A673 (cell line): ENCODE results near the gene RNF115.

Source experiments
- EZH2 ChIP-seq: fragments of 200-600 bp; sonication (generic); IDR thresholded peaks from 2 replicates; pipeline ENCODE4 v1.6.1; 2017; ENCODE audit warnings: borderline replicate concordance, low read depth, mild to moderate bottlenecking, mixed read lengths, antibody characterized with exemption, low read length; ENCODE audit not compliant: poor library complexity, severe bottlenecking
- TF ChIP-seq, protein P1 (sequence below): fragments of 300-800, 200-600 bp; sonication (generic); conservative IDR thresholded peaks from 2 replicates; pipeline ENCODE4 v1.5.1; 2017; ENCODE audit warnings: low read depth, mild to moderate bottlenecking, antibody characterized with exemption, low read length, moderate library complexity, mixed read lengths

DNA sequence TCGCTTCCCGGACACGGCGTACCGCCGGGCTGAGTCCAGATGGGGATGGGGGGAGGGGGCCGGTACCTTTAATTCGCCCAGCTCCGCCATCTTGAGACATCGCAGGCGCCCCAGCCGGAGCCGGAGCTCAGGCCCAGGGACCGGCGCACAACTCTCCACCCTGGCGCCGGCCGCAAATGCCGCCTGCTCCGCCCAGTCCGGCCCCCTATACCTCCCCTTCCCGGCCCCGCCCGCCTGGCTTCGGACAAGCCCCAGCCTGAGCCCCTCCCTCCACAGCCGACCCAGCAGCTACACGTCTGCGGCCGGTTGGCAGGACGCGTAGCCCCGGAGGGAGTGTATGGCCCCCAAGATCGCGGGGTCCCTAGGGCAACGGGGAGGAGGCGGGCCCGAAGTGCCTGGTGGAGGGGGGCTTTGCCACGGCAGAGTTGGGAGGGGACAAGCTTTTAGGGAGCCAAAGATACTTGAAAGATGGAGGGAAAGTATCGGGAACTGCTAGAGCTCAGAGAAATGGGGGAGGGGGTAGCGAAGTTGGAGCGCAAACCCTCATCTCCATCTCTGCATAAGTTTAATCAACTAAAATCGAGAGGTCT, 35.1 kb upstream of the RNF115 start, which contains the start of gene PIAS3:
- TF ChIP-seq, protein P1, sequence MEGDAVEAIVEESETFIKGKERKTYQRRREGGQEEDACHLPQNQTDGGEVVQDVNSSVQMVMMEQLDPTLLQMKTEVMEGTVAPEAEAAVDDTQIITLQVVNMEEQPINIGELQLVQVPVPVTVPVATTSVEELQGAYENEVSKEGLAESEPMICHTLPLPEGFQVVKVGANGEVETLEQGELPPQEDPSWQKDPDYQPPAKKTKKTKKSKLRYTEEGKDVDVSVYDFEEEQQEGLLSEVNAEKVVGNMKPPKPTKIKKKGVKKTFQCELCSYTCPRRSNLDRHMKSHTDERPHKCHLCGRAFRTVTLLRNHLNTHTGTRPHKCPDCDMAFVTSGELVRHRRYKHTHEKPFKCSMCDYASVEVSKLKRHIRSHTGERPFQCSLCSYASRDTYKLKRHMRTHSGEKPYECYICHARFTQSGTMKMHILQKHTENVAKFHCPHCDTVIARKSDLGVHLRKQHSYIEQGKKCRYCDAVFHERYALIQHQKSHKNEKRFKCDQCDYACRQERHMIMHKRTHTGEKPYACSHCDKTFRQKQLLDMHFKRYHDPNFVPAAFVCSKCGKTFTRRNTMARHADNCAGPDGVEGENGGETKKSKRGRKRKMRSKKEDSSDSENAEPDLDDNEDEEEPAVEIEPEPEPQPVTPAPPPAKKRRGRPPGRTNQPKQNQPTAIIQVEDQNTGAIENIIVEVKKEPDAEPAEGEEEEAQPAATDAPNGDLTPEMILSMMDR: no peak
- no peak for TF ChIP-seq EZH2
